SU-DHL-6 (cell line): Measurements from ENCODE around the gene THG1L.

ENCODE experiments used
- EZH2phosphoT487 ChIP-seq: fragments of 200-600 bp; sonication (generic), shearing (Covaris generic); conservative IDR thresholded peaks from 2 replicates; pipeline ENCODE4 v1.6.1; 2018; ENCODE audit warnings: mild to moderate bottlenecking, antibody characterized with exemption, low read length, moderate library complexity, mixed read lengths
- TF ChIP-seq, protein P1 (sequence below): fragments of 200-600 bp; sonication (generic); IDR thresholded peaks from one replicate; pipeline ENCODE4 v1.5.1; 2017; ENCODE audit warnings: antibody characterized with exemption, mild to moderate bottlenecking, low read length, moderate library complexity; ENCODE audit not compliant: insufficient read depth, poor library complexity, severe bottlenecking

DNA sequence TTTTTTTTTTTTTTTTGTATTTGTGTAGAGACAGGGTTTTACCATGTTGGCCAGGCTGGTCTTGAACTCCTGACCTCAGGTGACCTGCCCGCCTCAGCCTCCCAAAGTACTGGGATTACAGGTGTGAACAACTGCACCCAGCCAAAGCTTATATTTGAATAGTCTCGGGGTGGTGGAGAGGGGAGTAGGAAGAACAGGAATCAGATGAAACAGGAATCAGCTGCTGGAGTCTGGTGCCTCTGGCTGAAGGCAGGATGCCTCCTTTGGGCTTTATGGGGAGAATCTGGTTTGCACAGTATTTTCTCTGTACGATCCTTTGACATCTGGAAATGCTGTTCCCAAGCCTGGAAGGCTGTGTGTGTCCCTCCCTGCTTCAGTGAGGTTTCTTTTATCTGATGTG lies 49.0 kb upstream of the THG1L start:
- TF ChIP-seq, protein P1, sequence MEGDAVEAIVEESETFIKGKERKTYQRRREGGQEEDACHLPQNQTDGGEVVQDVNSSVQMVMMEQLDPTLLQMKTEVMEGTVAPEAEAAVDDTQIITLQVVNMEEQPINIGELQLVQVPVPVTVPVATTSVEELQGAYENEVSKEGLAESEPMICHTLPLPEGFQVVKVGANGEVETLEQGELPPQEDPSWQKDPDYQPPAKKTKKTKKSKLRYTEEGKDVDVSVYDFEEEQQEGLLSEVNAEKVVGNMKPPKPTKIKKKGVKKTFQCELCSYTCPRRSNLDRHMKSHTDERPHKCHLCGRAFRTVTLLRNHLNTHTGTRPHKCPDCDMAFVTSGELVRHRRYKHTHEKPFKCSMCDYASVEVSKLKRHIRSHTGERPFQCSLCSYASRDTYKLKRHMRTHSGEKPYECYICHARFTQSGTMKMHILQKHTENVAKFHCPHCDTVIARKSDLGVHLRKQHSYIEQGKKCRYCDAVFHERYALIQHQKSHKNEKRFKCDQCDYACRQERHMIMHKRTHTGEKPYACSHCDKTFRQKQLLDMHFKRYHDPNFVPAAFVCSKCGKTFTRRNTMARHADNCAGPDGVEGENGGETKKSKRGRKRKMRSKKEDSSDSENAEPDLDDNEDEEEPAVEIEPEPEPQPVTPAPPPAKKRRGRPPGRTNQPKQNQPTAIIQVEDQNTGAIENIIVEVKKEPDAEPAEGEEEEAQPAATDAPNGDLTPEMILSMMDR: no peak
- TF ChIP-seq EZH2phosphoT487: no peak
